Neural progenitor cell (in vitro differentiated cells): ENCODE measurements around the gene OTOP3.

Experiments used
- EZH2 ChIP-seq: fragments of 200-600 bp; sonication (generic); IDR thresholded peaks from 2 replicates; pipeline ENCODE4 v1.6.1; 2017; ENCODE audit warnings: antibody characterized with exemption, mild to moderate bottlenecking, moderate library complexity
- TF ChIP-seq, protein P1 (sequence below): fragments of 200-600 bp; sonication (generic); IDR thresholded peaks from 2 replicates; pipeline ENCODE4 v1.5.1; 2017; ENCODE audit warnings: antibody characterized with exemption, mild to moderate bottlenecking

DNA sequence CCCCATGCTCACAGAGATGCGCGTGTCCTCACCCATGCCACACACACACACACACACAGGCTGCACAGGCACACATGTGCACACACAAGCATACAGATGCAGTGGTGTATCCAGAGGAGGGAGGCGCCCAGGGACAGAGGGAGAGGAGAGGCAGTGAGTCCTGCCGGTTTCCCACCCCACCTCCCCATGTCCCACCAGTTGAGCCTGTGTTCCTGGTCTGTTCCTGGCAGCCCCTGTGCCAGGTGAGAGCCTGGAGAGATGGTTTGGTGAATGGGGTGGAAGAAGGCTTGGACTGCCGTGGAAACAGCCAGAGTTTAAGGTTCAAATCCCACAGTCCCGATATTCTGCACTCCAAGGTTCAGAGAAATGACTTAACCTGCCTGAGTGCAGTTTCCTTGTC, 32.0 kb upstream of the OTOP3 start:
- TF ChIP-seq, protein P1, sequence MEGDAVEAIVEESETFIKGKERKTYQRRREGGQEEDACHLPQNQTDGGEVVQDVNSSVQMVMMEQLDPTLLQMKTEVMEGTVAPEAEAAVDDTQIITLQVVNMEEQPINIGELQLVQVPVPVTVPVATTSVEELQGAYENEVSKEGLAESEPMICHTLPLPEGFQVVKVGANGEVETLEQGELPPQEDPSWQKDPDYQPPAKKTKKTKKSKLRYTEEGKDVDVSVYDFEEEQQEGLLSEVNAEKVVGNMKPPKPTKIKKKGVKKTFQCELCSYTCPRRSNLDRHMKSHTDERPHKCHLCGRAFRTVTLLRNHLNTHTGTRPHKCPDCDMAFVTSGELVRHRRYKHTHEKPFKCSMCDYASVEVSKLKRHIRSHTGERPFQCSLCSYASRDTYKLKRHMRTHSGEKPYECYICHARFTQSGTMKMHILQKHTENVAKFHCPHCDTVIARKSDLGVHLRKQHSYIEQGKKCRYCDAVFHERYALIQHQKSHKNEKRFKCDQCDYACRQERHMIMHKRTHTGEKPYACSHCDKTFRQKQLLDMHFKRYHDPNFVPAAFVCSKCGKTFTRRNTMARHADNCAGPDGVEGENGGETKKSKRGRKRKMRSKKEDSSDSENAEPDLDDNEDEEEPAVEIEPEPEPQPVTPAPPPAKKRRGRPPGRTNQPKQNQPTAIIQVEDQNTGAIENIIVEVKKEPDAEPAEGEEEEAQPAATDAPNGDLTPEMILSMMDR: no peak
- TF ChIP-seq EZH2: no peak
